H1 (cell line): ENCODE data around the gene CCDC15.

Source experiments
- ATF3 ChIP-seq: IDR thresholded peaks from 2 replicates; pipeline ENCODE4 v1.6.1; 2011; ENCODE audit warnings: low read depth, mild to moderate bottlenecking, low read length; ENCODE audit not compliant: insufficient read depth
- CTCF ChIP-seq, 3 experiments: IDR thresholded peaks; 1 replicate in 2 of 3; 2 replicates in 1 of 3; pipeline versions ENCODE4 v1.5.1 to v1.6.1; 2011; ENCODE audit warnings: low read length in 3 of 3, mild to moderate bottlenecking in 3 of 3, inconsistent platforms in 2 of 3, low read depth in 1 of 3, moderate library complexity in 1 of 3; ENCODE audit not compliant: insufficient read depth in 1 of 3; ENCODE audit errors: control extremely low read depth in 1 of 3
- EP300 ChIP-seq, 2 experiments: IDR thresholded peaks; 1 replicate in 1 of 2; 2 replicates in 1 of 2; pipeline ENCODE4 v1.6.1; 2011 to 2012; ENCODE audit warnings: low read depth in 2 of 2, low read length in 2 of 2, mild to moderate bottlenecking in 2 of 2, borderline replicate concordance in 1 of 2, inconsistent platforms in 1 of 2, moderate library complexity in 1 of 2
- HDAC2 ChIP-seq, 2 experiments: fragments of 300-600 bp in 1 of 2; sonication (generic) in 1 of 2; IDR thresholded peaks; 2 replicates each; pipeline ENCODE4 v1.6.1; 2011 to 2012; ENCODE audit warnings: low read depth in 2 of 2, low read length in 2 of 2, mild to moderate bottlenecking in 2 of 2, moderate library complexity in 2 of 2, borderline replicate concordance in 1 of 2, inconsistent platforms in 1 of 2
- KDM1A ChIP-seq: fragments of 200-600, 300-600 bp; sonication (generic); IDR thresholded peaks from 2 replicates; pipeline ENCODE4 v1.7.1; 2016; ENCODE audit warnings: mild to moderate bottlenecking, low read length, borderline replicate concordance
- KDM5A ChIP-seq: fragments of 200-600 bp; IDR thresholded peaks from 2 replicates; pipeline ENCODE4 v1.7.1; 2012; ENCODE audit warnings: mild to moderate bottlenecking, low read length, inconsistent platforms, mixed read lengths
- POLR2A ChIP-seq, 2 experiments: IDR thresholded peaks; 1 replicate in 1 of 2; 2 replicates in 1 of 2; pipeline ENCODE4 v1.6.1; 2011; ENCODE audit warnings: low read depth in 2 of 2, low read length in 2 of 2, mild to moderate bottlenecking in 2 of 2; ENCODE audit errors: control extremely low read depth in 1 of 2
- RNF2 ChIP-seq: fragments of 200-900, 300-1000 bp; sonication (generic); IDR thresholded peaks from 2 replicates; pipeline ENCODE4 v1.7.1; 2016; ENCODE audit warnings: borderline replicate concordance, low read depth, mild to moderate bottlenecking, antibody characterized with exemption, low read length; ENCODE audit not compliant: poor library complexity, severe bottlenecking; ENCODE audit errors: missing control alignments
- SP2 ChIP-seq: IDR thresholded peaks from 2 replicates; pipeline ENCODE4 v1.6.1; 2012; ENCODE audit warnings: mild to moderate bottlenecking, low read length, inconsistent platforms
- TEAD4 ChIP-seq: IDR thresholded peaks from 2 replicates; pipeline ENCODE4 v1.6.1; 2012; ENCODE audit warnings: low read depth, low read length, inconsistent platforms, mixed read lengths

DNA sequence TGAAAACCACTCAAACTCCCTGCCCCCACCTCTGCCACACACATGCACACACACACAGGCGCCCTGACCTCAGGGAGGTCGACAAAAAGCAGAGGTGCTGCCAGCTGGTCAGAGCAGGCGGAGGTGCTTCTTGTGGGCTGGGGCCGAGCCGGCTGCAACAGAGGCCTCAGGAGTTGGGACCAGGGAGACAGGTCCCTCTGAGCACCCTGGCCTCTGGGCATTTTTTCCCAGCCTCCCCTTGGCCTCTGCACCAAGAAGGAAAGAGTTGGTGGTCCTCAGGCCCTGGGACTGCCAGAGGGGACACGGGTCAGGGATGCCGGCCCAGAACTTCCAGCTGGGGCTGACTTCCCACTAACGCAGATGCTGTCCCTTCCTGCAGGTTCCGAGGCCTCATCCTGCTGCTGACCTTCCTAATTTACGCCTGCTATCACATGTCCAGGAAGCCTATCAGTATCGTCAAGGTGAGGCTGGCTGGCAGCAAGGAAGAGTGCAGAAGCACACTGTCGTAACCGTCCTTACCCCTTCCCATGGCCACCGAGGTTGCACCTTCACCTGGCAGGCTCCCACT is 122.5 kb downstream of the CCDC15 start:
- TF ChIP-seq RNF2, result no peak
- TF ChIP-seq POLR2A (IDR thresholded peaks at IDR 0.05; ENCODE audit: control extremely low read depth in 1 of 2, low read depth in 2 of 2, low read length in 2 of 2), result no peak
- no peak for TF ChIP-seq KDM1A
- TF ChIP-seq SP2, result no peak
- no peak for TF ChIP-seq CTCF (IDR thresholded peaks at IDR 0.05; ENCODE audit: control extremely low read depth in 1 of 3, insufficient read depth in 1 of 3, low read depth in 1 of 3, low read length in 3 of 3)
- no peak for TF ChIP-seq KDM5A
- no peak for TF ChIP-seq HDAC2 (IDR thresholded peaks at IDR 0.05; ENCODE audit: borderline replicate concordance in 1 of 2, low read depth in 2 of 2, low read length in 2 of 2)
- TF ChIP-seq TEAD4, result no peak
- TF ChIP-seq EP300 (IDR thresholded peaks at IDR 0.05; ENCODE audit: borderline replicate concordance in 1 of 2, low read depth in 2 of 2, low read length in 2 of 2), result no peak
- no peak for TF ChIP-seq ATF3
